Choroid plexus epithelial cell (primary cell): ENCODE measurements around the gene GADD45B.
A peak's percentile ranks its signal among the peaks of the same experiment; 100 is the strongest.

Source experiments
- DNase-seq: peaks from one replicate; pipeline ENCODE4 v3.0.0-alpha.2; 2010; ENCODE audit warnings: low read depth
- H3K4me3 ChIP-seq: 2 replicates; pipeline ENCODE4 v1.5.1; 2011; ENCODE audit warnings: low read depth, mild to moderate bottlenecking, control low read depth, low read length, moderate library complexity
- TF ChIP-seq, protein P1 (sequence below): conservative IDR thresholded peaks from 2 replicates; pipeline ENCODE4 v1.5.1; 2011; ENCODE audit warnings: low read depth, mild to moderate bottlenecking, control low read depth, inconsistent platforms, low read length, moderate library complexity

GADD45B gene

DNA sequence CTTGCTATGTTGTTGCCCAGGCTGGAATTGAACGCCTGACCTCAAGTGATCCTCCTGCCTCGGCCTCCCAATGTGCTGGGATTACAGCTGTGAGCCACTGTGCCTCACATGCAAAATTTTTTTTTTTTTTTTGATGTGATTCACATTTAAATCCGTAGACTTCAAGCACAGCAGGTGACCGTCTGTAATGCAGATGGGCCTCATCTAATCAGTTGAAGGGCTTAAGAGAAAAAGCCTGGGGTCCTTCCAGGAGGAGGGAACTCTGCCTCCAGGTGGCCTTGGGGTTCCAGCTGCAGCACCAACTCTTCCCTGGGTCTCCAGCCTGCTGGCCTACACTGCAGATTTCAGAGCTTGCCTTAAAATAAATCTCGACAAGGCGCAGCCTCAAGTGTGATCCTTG, 43.6 kb downstream of the GADD45B start:
- TF ChIP-seq, protein P1, sequence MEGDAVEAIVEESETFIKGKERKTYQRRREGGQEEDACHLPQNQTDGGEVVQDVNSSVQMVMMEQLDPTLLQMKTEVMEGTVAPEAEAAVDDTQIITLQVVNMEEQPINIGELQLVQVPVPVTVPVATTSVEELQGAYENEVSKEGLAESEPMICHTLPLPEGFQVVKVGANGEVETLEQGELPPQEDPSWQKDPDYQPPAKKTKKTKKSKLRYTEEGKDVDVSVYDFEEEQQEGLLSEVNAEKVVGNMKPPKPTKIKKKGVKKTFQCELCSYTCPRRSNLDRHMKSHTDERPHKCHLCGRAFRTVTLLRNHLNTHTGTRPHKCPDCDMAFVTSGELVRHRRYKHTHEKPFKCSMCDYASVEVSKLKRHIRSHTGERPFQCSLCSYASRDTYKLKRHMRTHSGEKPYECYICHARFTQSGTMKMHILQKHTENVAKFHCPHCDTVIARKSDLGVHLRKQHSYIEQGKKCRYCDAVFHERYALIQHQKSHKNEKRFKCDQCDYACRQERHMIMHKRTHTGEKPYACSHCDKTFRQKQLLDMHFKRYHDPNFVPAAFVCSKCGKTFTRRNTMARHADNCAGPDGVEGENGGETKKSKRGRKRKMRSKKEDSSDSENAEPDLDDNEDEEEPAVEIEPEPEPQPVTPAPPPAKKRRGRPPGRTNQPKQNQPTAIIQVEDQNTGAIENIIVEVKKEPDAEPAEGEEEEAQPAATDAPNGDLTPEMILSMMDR = no peak
- no peak for DNase-seq
- no peak overlapping the region for H3K4me3 ChIP-seq

DNA sequence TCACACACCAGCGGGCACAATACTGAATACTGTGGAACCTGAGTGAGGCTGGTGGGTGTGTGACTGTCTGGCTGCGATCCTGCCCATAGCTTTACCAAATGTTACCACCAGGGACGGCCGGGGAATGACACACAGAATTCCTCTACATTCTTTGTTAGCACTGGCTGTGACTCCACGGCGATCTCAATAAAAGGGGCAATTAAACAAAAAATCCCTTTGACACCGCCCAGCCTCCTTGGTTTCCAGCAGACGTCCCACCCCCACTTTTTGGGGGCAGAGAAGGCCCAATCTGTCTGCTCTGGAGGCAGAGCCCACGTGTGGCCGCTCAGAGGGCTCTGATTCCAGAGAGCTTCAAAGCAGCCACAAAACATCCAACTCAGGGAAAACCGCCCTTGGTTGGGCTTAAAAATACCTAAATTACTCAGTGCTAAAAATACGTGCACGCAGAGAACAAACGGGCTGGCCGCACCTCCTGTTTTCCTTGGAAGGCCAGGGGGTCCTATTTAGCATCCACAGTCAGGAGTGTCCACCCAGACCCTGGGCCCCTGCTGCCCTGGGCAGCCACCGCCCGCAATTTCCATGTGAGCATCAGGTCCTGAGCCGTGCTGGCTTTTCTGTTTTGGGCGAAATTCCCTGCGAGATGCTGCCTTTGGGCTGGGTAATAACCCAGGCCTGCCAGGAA, 47.8 kb downstream of the GADD45B start:
- peak; percentile 68 for DNase-seq

DNA sequence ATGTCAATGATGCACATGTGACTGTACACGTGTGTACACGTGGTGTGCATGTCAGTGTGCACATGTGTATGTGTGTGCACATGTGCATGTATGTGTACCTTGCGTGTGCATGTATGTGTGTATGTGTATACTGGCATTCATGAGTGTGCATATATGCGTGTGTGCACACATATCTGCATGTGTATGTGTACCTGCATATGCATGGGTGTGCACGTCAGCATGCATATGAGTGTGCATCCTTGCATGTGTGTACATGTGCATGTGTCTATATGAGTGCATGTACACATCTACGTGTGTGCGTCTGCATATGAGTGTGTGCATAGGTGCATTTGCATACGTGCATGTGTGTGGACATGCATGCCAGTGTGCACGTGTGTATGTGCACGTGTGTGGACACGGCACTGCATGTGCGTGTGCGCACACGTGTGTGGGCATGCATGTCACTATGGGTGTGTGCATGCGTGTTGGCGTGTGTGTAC, 48.5 kb downstream of the GADD45B start:
- no peak overlapping the region for H3K4me3 ChIP-seq
- TF ChIP-seq, protein P1 = no peak
- DNase-seq = no peak

More for the DNA sequence above, 47.8 kb downstream of the GADD45B start:
- TF ChIP-seq, protein P1 = peak; percentile 52
- H3K4me3 ChIP-seq = no peak overlapping the region

DNA sequence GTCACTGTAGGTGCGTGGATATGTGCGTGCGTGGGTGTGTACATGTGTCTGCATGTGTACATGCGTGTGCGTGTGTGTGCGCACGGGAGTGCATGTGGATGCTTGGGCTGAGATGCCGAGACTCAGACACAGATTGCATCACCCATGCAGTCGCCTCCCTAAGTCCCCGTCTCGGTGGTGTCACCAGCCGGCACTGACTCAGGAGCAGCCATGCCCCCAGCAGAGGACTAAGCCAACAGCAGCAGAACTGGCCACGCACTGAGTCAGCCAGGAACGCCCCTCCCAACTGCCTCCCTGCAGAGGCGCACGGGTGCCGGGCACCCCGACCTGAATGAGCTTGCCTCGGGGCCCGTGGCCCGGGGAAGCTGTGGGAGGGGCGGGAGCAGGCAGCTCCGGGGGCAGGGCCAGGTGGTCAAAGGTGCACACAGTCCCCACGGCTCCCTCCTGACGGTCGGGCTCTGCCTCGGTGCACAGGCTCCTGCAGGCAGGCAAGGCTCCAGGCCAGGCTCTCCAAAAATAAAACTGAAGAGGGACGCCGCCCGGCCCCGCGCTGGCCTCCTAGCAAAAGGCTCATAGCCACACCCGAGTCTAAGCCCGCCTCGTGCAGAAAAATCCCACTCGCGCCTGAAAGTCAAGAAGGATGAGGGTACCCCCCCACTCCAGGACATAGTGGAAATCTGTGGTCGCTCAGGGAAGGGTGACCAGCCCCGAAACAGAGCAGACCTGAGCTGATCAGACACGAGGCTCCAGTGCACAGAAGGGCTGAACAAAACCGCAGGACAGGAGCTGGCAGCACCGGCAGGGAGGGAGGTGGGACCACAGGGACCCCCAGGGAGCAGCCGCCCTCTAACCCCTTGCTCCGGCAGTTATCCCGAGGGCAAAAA, 49.2 kb downstream of the GADD45B start:
- DNase-seq = peak; percentile 60
- TF ChIP-seq, protein P1 = no peak
- peak overlapping the region; percentile 34 for H3K4me3 ChIP-seq

DNA sequence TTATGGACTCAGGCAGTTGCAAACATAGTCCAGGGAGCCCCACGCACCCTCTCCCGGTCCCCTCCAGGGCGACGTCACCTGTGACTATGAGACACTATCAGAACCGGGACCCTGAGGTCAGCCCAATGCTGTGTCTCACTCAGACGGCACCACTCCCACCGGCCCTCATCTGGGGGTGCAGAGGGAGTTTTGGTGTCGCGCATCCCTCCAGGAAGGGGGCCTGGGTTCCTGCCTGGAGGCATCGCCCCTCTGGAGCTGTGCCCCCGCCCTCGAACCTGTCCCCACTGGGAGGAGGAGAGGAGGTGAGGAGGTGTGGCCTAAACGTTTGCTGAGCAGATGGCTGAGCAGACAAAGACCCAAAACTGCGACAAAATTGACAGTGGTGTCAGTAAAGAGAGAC, 51.2 kb downstream of the GADD45B start:
- DNase-seq = no peak
- no peak overlapping the region for H3K4me3 ChIP-seq
- TF ChIP-seq, protein P1 = no peak

DNA sequence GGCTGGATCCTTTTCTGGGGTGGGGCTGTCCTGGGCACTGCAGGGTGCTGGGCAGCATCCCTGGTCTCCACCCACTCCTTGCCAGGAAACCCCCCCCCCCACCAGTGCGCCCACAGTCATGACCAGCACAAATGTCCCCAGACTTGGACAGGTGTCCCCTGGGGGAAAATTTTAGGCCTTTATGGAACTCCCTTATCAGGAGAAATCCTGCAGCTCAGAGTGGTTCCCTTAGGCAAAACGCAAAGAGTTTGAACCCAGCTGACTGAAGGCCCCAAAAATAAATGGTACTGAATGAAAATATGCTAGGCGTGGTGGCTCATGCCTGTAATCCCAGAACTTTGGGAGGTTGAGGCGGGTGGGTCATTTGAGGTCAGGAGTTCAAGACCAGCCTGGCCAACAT, 51.8 kb downstream of the GADD45B start:
- TF ChIP-seq, protein P1 = no peak
- no peak overlapping the region for H3K4me3 ChIP-seq
- DNase-seq = no peak
